Activated B cell treated with CpG ODN at 0.5 μM for 24 hours (primary cell): ENCODE measurements around the gene RFTN2. TPM values are rescaled to one million over a fixed set of nuclear protein-coding genes. Genes with fewer than 3 reads are reported as not detected.

Source experiments
- ATAC-seq: fragments of 200-7000 bp; cut with Tn5 transposase; one replicate; pipeline ENCODE4 v1.10.0; 2021; ENCODE audit warnings: low read depth, mild to moderate bottlenecking, moderate library complexity
- CTCF ChIA-PET: fragments of 350-600 bp; sonication (Branson Sonifier 250); formaldehyde crosslinking; loops from one replicate; lab custom pipeline; 2021; ENCODE audit warnings: antibody characterized with exemption; lab: Charles Lee
- POLR2A ChIA-PET: fragments of 350-600 bp; sonication (Branson Sonifier 250); formaldehyde crosslinking; loops from one replicate; lab custom pipeline; 2021; ENCODE audit warnings: antibody characterized with exemption; lab: Charles Lee
- DNase-seq: peaks from one replicate; pipeline ENCODE4 v3.0.0; 2022
- H3K27ac Mint-ChIP-seq: one replicate; pipeline ENCODE4 v1.8.0; 2020; ENCODE audit warnings: mixed read lengths
- H3K27me3 Mint-ChIP-seq: one replicate; pipeline ENCODE4 v1.8.0; 2021; ENCODE audit warnings: mixed read lengths
- H3K36me3 Mint-ChIP-seq: one replicate; pipeline ENCODE4 v1.8.0; 2021; ENCODE audit warnings: low read depth, mixed read lengths
- H3K4me1 Mint-ChIP-seq: one replicate; pipeline ENCODE4 v1.8.0; 2021; ENCODE audit warnings: mixed read lengths
- H3K4me3 Mint-ChIP-seq: one replicate; pipeline ENCODE4 v1.8.0; 2020; ENCODE audit warnings: mild to moderate bottlenecking, mixed read lengths
- H3K9me3 Mint-ChIP-seq: one replicate; pipeline ENCODE4 v1.8.0; 2020; ENCODE audit warnings: mixed read lengths
- intact Hi-C: fragments of 100-400 bp; cut with micrococcal nuclease; formaldehyde crosslinking; loops from one replicate; pipeline ENCODE4 v1.15.1; 2024
- total RNA-seq: library from RNA; stranded (reverse); gene quantifications from 2 replicates; pipeline ENCODE4 v1.2.3, GENCODE V29; 2022
- TF ChIP-seq, protein P1 (sequence below): fragments of 200-600 bp; IDR thresholded peaks from one replicate; pipeline ENCODE4 v1.8.0; 2022; ENCODE audit warnings: antibody characterized with exemption, mild to moderate bottlenecking

RFTN2 gene
- total RNA-seq, 1 donor from 2014 or later = not detected

DNA sequence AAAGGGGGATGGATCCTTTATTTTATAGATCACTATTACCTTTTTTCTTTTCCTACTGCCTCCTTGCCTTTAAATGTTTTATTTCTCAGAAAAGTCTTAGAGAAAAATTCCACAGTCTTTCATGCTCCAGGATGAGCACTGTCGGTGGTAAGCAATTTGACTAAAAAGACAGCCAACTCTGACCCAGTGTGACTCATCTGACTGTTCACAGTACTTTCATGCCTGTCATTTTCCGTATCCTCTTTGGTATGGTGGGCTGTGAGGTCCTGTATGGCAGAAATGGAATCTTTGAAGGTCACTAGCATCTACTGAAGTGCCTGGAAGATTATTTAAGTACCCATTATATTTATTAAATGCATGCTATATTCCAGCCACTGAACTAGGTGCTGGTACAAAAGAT, 2.1 kb upstream of the RFTN2 start:
- intact Hi-C loops = no loop called here
- no peak for ATAC-seq
- TF ChIP-seq, protein P1, sequence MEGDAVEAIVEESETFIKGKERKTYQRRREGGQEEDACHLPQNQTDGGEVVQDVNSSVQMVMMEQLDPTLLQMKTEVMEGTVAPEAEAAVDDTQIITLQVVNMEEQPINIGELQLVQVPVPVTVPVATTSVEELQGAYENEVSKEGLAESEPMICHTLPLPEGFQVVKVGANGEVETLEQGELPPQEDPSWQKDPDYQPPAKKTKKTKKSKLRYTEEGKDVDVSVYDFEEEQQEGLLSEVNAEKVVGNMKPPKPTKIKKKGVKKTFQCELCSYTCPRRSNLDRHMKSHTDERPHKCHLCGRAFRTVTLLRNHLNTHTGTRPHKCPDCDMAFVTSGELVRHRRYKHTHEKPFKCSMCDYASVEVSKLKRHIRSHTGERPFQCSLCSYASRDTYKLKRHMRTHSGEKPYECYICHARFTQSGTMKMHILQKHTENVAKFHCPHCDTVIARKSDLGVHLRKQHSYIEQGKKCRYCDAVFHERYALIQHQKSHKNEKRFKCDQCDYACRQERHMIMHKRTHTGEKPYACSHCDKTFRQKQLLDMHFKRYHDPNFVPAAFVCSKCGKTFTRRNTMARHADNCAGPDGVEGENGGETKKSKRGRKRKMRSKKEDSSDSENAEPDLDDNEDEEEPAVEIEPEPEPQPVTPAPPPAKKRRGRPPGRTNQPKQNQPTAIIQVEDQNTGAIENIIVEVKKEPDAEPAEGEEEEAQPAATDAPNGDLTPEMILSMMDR = no peak
- Mint-ChIP-seq H3K27ac (no peak overlapping the region), H3K27me3 (peaks cover 13% of the 10 kb centered on the region), H3K36me3 (no peaks in the 10 kb centered on the region), H3K9me3 (no peaks in the 10 kb centered on the region), H3K4me1 (no peaks in the 10 kb centered on the region), H3K4me3 (no peak overlapping the region)
- CTCF ChIA-PET = no interaction called here
- DNase-seq = no peak
- POLR2A ChIA-PET = no interaction called here

- H3K4me1 Mint-ChIP-seq = no peaks in the 10 kb centered on the region
- no peak overlapping the region for H3K27ac Mint-ChIP-seq
- no peaks in the 10 kb centered on the region for H3K9me3 Mint-ChIP-seq
- intact Hi-C loops = no loop called here
- DNase-seq = no peak
- peaks cover 16% of the 10 kb centered on the region for H3K27me3 Mint-ChIP-seq
- no peaks in the 10 kb centered on the region for H3K36me3 Mint-ChIP-seq
- no peak overlapping the region for H3K4me3 Mint-ChIP-seq
- ChIA-PET CTCF (no interaction called here), POLR2A (no interaction called here)
- TF ChIP-seq, protein P1 = no peak
- no peak for ATAC-seq
These were observed 1.7 kb upstream of the RFTN2 start for GRCh38 chr2:197677056-197677455.

DNA sequence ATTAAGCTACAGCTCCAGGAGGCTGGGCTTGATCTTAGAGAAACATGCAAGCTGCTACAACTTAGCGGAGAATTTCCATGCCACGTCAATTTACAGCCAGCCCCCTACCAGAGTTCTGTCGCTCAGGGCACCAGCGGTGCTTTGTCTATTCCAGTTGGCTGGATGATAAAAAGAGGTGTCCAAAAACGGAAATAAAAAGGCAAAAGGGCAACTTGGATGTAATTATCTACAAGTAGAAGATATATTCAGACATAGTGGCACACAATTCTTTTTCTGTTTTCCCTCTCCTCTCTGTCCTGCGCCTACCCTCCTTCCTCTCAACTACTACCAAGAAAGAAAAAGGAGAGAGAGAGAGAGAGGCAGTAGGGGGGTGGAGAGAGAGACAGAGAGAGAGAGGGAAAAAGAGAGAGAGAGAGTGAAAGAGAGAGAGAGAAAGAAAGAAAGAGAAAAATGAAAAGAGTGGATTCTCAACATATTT, 363 bp upstream of the RFTN2 start:
- ChIA-PET POLR2A (no interaction called here), CTCF (no interaction called here)
- no peak for ATAC-seq
- no peak for DNase-seq
- peaks cover 23% of the 10 kb centered on the region for H3K27me3 Mint-ChIP-seq
- no peaks in the 10 kb centered on the region for H3K4me1 Mint-ChIP-seq
- intact Hi-C loops = no loop called here
- no peak overlapping the region for H3K4me3 Mint-ChIP-seq
- TF ChIP-seq, protein P1 = no peak
- no peaks in the 10 kb centered on the region for H3K36me3 Mint-ChIP-seq
- H3K9me3 Mint-ChIP-seq = no peaks in the 10 kb centered on the region
- H3K27ac Mint-ChIP-seq = no peak overlapping the region

DNA sequence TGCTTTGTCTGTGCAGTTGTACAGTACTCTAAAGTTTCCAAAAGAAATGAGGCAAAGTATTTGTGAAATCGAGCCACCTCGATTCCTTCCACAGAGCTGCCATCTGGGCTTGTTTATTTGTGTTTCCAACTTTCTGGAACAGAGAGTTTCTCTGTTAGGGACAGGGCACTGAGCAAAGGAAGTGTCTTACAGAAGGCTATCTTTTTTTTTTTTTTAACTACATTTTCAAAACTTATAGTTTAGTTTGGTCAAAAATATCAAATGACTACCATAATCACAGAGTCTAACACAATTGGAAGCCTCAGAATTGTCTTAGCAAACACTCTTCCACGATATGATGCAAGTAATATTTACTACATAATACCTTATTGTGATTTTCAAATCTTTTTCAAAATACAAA, 796 bp downstream of the RFTN2 start:
- TF ChIP-seq, protein P1 = no peak
- Mint-ChIP-seq H3K27me3 (peaks cover 23% of the 10 kb centered on the region), H3K9me3 (no peaks in the 10 kb centered on the region), H3K4me3 (no peak overlapping the region), H3K36me3 (no peaks in the 10 kb centered on the region), H3K4me1 (no peaks in the 10 kb centered on the region), H3K27ac (no peak overlapping the region)
- no peak for ATAC-seq
- CTCF ChIA-PET = no interaction called here
- POLR2A ChIA-PET = interaction anchor here (0.7 kb wide), 1 partner anchor 239 kb away, joined by 3 read pairs; the partner anchor contains the start of gene SF3B1
- no peak for DNase-seq
- intact Hi-C loops = no loop called here

DNA sequence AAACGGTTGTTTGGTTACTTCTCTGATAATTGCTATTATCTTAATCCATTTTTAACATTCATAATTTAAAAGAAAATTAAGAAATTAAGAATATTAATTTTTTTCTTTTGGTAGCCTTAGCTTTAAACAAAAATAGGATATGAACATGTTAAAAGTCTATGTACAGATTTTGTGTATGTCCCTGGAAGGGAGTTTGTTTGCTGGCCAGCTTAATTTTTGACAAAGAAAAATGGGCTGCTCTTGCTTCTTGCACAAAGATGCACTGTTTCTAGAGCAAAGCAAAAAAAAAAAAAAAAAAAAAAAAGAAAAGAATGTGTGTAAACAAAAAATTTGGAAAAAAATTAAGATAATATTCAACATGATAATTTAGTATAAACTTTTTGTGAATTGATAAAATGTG, 1.3 kb downstream of the RFTN2 start:
- no peaks in the 10 kb centered on the region for H3K36me3 Mint-ChIP-seq
- TF ChIP-seq, protein P1 = no peak
- ChIA-PET CTCF (no interaction called here), POLR2A (interaction anchor here (0.7 kb wide), 1 partner anchor 239 kb away, joined by 3 read pairs; the partner anchor contains the start of gene SF3B1)
- no peaks in the 10 kb centered on the region for H3K4me1 Mint-ChIP-seq
- no peak overlapping the region for H3K27ac Mint-ChIP-seq
- peaks cover 23% of the 10 kb centered on the region for H3K27me3 Mint-ChIP-seq
- DNase-seq = no peak
- intact Hi-C loops = no loop called here
- no peak overlapping the region for H3K4me3 Mint-ChIP-seq
- H3K9me3 Mint-ChIP-seq = no peaks in the 10 kb centered on the region
- ATAC-seq = no peak
